MM.1S (cell line): Measurements from ENCODE around the gene SHROOM3.

ENCODE experiments used
- EZH2 ChIP-seq: fragments of 300-600 bp; sonication (generic); optimal IDR thresholded peaks from 2 replicates; pipeline ENCODE3; 2017; ENCODE audit warnings: low read depth, mild to moderate bottlenecking, antibody characterized with exemption, low read length, mixed read lengths
- TF ChIP-seq, protein P1 (sequence below): fragments of 300-600 bp; sonication (generic); IDR thresholded peaks from 2 replicates; pipeline ENCODE4 v1.5.1; 2016; ENCODE audit warnings: antibody characterized with exemption, low read length, mixed read lengths

DNA sequence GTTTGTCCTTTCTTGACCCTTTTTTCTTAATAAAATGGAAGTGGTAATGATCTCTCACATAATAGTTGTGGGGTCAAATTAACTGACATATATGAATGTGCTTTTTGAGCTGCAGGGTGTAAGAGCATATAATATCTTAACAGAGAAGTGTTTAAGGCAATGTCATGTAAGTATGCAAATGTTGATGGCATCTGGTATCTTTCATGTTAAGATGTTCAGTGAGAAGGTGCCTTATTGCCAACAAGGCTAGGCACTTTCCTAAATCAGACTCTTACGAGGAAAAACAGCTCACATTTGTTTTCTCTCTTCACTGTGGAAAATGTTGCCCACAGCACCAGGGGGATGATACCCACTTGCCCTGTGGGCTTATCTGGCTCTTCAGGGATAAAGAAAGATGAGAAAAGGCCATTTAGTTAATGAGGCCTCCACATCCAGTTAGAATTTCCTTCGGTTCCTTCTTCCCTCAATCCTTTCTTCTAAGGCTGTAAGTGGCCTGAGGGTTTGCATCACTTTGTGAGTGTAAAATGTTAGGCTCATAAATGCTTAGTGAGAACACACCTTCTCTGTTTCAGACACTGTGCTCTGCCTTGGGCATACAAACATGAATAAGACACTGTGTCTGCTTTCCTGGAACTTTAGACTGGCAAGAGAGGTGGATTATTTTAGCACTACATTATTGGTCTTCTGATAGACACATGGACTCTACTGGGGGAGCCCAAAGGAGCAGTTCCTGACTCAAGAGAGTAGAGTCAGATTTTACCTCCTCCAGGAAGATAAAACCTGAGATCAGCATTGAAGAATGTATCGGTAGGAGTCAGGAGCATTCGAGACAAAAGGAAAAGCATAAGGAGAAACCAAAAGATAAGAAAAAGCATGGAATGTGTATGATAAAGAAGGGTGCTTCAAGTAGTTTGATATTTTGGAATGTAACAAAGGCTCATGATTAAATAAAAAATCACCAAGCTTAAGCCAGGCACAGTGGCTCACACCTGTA is 327.4 kb downstream of the SHROOM3 start:
- TF ChIP-seq EZH2: no peak
- TF ChIP-seq, protein P1, sequence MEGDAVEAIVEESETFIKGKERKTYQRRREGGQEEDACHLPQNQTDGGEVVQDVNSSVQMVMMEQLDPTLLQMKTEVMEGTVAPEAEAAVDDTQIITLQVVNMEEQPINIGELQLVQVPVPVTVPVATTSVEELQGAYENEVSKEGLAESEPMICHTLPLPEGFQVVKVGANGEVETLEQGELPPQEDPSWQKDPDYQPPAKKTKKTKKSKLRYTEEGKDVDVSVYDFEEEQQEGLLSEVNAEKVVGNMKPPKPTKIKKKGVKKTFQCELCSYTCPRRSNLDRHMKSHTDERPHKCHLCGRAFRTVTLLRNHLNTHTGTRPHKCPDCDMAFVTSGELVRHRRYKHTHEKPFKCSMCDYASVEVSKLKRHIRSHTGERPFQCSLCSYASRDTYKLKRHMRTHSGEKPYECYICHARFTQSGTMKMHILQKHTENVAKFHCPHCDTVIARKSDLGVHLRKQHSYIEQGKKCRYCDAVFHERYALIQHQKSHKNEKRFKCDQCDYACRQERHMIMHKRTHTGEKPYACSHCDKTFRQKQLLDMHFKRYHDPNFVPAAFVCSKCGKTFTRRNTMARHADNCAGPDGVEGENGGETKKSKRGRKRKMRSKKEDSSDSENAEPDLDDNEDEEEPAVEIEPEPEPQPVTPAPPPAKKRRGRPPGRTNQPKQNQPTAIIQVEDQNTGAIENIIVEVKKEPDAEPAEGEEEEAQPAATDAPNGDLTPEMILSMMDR: no peak
